Activated T-cell treated with anti-CD3 and anti-CD28 coated beads, Interleukin-2, amount 50 U/mL, for 72 hours (primary cell): ENCODE measurements around the gene FILIP1L. TPM values are rescaled to one million over a fixed set of nuclear protein-coding genes. Genes with fewer than 3 reads are reported as not detected.
A peak's percentile ranks its signal among the peaks of the same experiment; 100 is the strongest.

ENCODE experiments used
- ATAC-seq, 2 donors: fragments of 150-1000 bp; cut with Tn5 transposase; replicated peaks in 1 of 2; 2 replicates each; pipeline ENCODE4 v1.10.0; 2021; ENCODE audit warnings: moderate library complexity in 2 of 2, mild to moderate bottlenecking in 1 of 2
- DNase-seq, 2 donors: peaks; one replicate each; pipeline ENCODE4 v3.0.0; 2021 to 2022; ENCODE audit warnings: mixed read lengths in 1 of 2
- H3K27ac Mint-ChIP-seq: one replicate; pipeline ENCODE4 v1.8.0; 2022; ENCODE audit warnings: mild to moderate bottlenecking, moderate library complexity, mixed read lengths
- H3K27me3 Mint-ChIP-seq: one replicate; pipeline ENCODE4 v1.8.0; 2022; ENCODE audit warnings: low read depth, mixed read lengths
- H3K36me3 Mint-ChIP-seq, 2 donors: one replicate each; pipeline ENCODE4 v1.8.0; 2022; ENCODE audit warnings: mixed read lengths in 2 of 2, mild to moderate bottlenecking in 1 of 2; ENCODE audit not compliant: insufficient read depth in 2 of 2
- H3K4me1 Mint-ChIP-seq: one replicate; pipeline ENCODE4 v1.8.0; 2022; ENCODE audit warnings: low read depth, mixed read lengths
- H3K4me3 Mint-ChIP-seq, 2 donors: one replicate each; pipeline ENCODE4 v1.8.0; 2022; ENCODE audit warnings: mild to moderate bottlenecking in 2 of 2, mixed read lengths in 2 of 2, moderate library complexity in 2 of 2
- H3K9me3 Mint-ChIP-seq, 2 donors: one replicate each; pipeline ENCODE4 v1.8.0; 2022; ENCODE audit warnings: mixed read lengths in 2 of 2
- total RNA-seq, 2 donors: library from RNA; stranded (reverse); gene quantifications; one replicate each; pipeline ENCODE4 v1.2.3, GENCODE V29; 2022

The FILIP1L gene
- total RNA-seq, 2 donors from 2014 or later: 0.46 to 0.93 TPM

- no peaks in the 10 kb centered on the region for H3K36me3 Mint-ChIP-seq
- ATAC-seq (no peak), DNase-seq (no peak)
- peaks cover 14% of the 10 kb centered on the region for H3K4me1 Mint-ChIP-seq
- H3K27ac Mint-ChIP-seq: no peak overlapping the region
- no peaks in the 10 kb centered on the region for H3K9me3 Mint-ChIP-seq
- H3K27me3 Mint-ChIP-seq: no peaks in the 10 kb centered on the region
- H3K4me3 Mint-ChIP-seq: no peak overlapping the region
Observed at GRCh38 chr3:99903869-99904268, 210.4 kb downstream of the FILIP1L start.

- Mint-ChIP-seq H3K36me3 (no peaks in the 10 kb centered on the region), H3K9me3 (no peaks in the 10 kb centered on the region), H3K4me3 (no peak overlapping the region), H3K4me1 (peaks cover 14% of the 10 kb centered on the region), H3K27me3 (no peaks in the 10 kb centered on the region), H3K27ac (no peak overlapping the region)
- ATAC-seq (no peak), DNase-seq (no peak)
Observed at GRCh38 chr3:99902091-99902490, 212.2 kb downstream of the FILIP1L start.

- Mint-ChIP-seq H3K9me3 (no peaks in the 10 kb centered on the region), H3K27ac (no peak overlapping the region), H3K4me1 (peaks cover 15% of the 10 kb centered on the region), H3K36me3 (no peaks in the 10 kb centered on the region), H3K4me3 (no peak overlapping the region), H3K27me3 (no peaks in the 10 kb centered on the region)
- no peak for DNase-seq
- no peak for ATAC-seq
Observed at GRCh38 chr3:99901200-99901926, 212.9 kb downstream of the FILIP1L start.

- Mint-ChIP-seq H3K9me3 (no peaks in the 10 kb centered on the region), H3K4me3 (no peak overlapping the region), H3K36me3 (no peaks in the 10 kb centered on the region), H3K27ac (no peak overlapping the region), H3K27me3 (no peaks in the 10 kb centered on the region), H3K4me1 (peaks cover 26% of the 10 kb centered on the region)
- no peak for ATAC-seq
- DNase-seq: no peak
Observed at GRCh38 chr3:99900248-99900647, 214.1 kb downstream of the FILIP1L start.

- Mint-ChIP-seq H3K27me3 (no peaks in the 10 kb centered on the region), H3K27ac (no peak overlapping the region), H3K36me3 (no peaks in the 10 kb centered on the region), H3K4me1 (peaks cover 28% of the 10 kb centered on the region), H3K4me3 (no peak overlapping the region), H3K9me3 (no peaks in the 10 kb centered on the region)
- DNase-seq (no peak), ATAC-seq (no peak)
Observed at GRCh38 chr3:99899603-99900002, 214.7 kb downstream of the FILIP1L start.

GRCh38 chr3:99896482-99896881 is 217.8 kb downstream of the FILIP1L start:
- ATAC-seq (no peak), DNase-seq (no peak)
- no peak overlapping the region for H3K27ac Mint-ChIP-seq
- peaks cover 20% of the 10 kb centered on the region for H3K4me1 Mint-ChIP-seq
- no peak overlapping the region for H3K4me3 Mint-ChIP-seq
- no peaks in the 10 kb centered on the region for H3K36me3 Mint-ChIP-seq
- H3K27me3 Mint-ChIP-seq: no peaks in the 10 kb centered on the region
- no peaks in the 10 kb centered on the region for H3K9me3 Mint-ChIP-seq

- no peak for ATAC-seq
Observed at GRCh38 chr3:99895703-99896441, 218.4 kb downstream of the FILIP1L start.

GRCh38 chr3:99895131-99895696 is 219.1 kb downstream of the FILIP1L start:
- DNase-seq (no peak), ATAC-seq (peak in 1 of 2 donors; percentile 25)
- H3K27me3 Mint-ChIP-seq: no peaks in the 10 kb centered on the region
- H3K27ac Mint-ChIP-seq: no peak overlapping the region
- peaks cover 14% of the 10 kb centered on the region for H3K4me1 Mint-ChIP-seq
- no peak overlapping the region for H3K4me3 Mint-ChIP-seq
- no peaks in the 10 kb centered on the region for H3K36me3 Mint-ChIP-seq
- no peaks in the 10 kb centered on the region for H3K9me3 Mint-ChIP-seq

More at GRCh38 chr3:99895703-99896441, 218.4 kb downstream of the FILIP1L start:
- Mint-ChIP-seq H3K27me3 (no peaks in the 10 kb centered on the region), H3K4me1 (peaks cover 14% of the 10 kb centered on the region), H3K4me3 (no peak overlapping the region), H3K27ac (peak overlapping the region; percentile 27), H3K36me3 (no peaks in the 10 kb centered on the region), H3K9me3 (no peaks in the 10 kb centered on the region)
- no peak for DNase-seq

GRCh38 chr3:99892332-99892731 is 222.0 kb downstream of the FILIP1L start:
- H3K27ac Mint-ChIP-seq: no peak overlapping the region
- no peak overlapping the region for H3K4me3 Mint-ChIP-seq
- no peaks in the 10 kb centered on the region for H3K9me3 Mint-ChIP-seq
- no peaks in the 10 kb centered on the region for H3K27me3 Mint-ChIP-seq
- H3K4me1 Mint-ChIP-seq: peaks cover 14% of the 10 kb centered on the region
- no peak for DNase-seq
- ATAC-seq: peak in 1 of 2 donors; percentile 34
- no peaks in the 10 kb centered on the region for H3K36me3 Mint-ChIP-seq

- Mint-ChIP-seq H3K27ac (no peak overlapping the region), H3K27me3 (no peaks in the 10 kb centered on the region), H3K4me3 (no peak overlapping the region), H3K4me1 (peaks cover 14% of the 10 kb centered on the region), H3K9me3 (no peaks in the 10 kb centered on the region), H3K36me3 (no peaks in the 10 kb centered on the region)
- no peak for ATAC-seq
- DNase-seq: no peak
Observed at GRCh38 chr3:99891610-99892285, 222.6 kb downstream of the FILIP1L start.

GRCh38 chr3:99885851-99886250 is 228.4 kb downstream of the FILIP1L start:
- no peaks in the 10 kb centered on the region for H3K27me3 Mint-ChIP-seq
- DNase-seq: no peak
- H3K36me3 Mint-ChIP-seq: no peaks in the 10 kb centered on the region
- H3K4me1 Mint-ChIP-seq: peaks cover 16% of the 10 kb centered on the region
- H3K4me3 Mint-ChIP-seq: no peak overlapping the region
- no peaks in the 10 kb centered on the region for H3K9me3 Mint-ChIP-seq
- no peak overlapping the region for H3K27ac Mint-ChIP-seq
- no peak for ATAC-seq

- Mint-ChIP-seq H3K4me1 (peaks cover 16% of the 10 kb centered on the region), H3K36me3 (no peaks in the 10 kb centered on the region), H3K4me3 (no peak overlapping the region), H3K27ac (no peak overlapping the region), H3K9me3 (no peaks in the 10 kb centered on the region), H3K27me3 (no peaks in the 10 kb centered on the region)
- no peak for ATAC-seq
- no peak for DNase-seq
Observed at GRCh38 chr3:99885085-99885484, 229.2 kb downstream of the FILIP1L start.

GRCh38 chr3:99884484-99884883 is 229.8 kb downstream of the FILIP1L start:
- Mint-ChIP-seq H3K4me1 (peaks cover 16% of the 10 kb centered on the region), H3K9me3 (no peaks in the 10 kb centered on the region), H3K36me3 (no peaks in the 10 kb centered on the region), H3K27me3 (no peaks in the 10 kb centered on the region), H3K4me3 (no peak overlapping the region), H3K27ac (no peak overlapping the region)
- no peak for ATAC-seq
- no peak for DNase-seq
